Superior temporal gyrus (tissue), 1 donor: Measurements from ENCODE around the gene GCHFR.

Experiments
- DNase-seq: peaks from one replicate; pipeline ENCODE4 v3.0.0-alpha.2; 2016; ENCODE audit errors: extremely low spot score

Gene GCHFR

DNA sequence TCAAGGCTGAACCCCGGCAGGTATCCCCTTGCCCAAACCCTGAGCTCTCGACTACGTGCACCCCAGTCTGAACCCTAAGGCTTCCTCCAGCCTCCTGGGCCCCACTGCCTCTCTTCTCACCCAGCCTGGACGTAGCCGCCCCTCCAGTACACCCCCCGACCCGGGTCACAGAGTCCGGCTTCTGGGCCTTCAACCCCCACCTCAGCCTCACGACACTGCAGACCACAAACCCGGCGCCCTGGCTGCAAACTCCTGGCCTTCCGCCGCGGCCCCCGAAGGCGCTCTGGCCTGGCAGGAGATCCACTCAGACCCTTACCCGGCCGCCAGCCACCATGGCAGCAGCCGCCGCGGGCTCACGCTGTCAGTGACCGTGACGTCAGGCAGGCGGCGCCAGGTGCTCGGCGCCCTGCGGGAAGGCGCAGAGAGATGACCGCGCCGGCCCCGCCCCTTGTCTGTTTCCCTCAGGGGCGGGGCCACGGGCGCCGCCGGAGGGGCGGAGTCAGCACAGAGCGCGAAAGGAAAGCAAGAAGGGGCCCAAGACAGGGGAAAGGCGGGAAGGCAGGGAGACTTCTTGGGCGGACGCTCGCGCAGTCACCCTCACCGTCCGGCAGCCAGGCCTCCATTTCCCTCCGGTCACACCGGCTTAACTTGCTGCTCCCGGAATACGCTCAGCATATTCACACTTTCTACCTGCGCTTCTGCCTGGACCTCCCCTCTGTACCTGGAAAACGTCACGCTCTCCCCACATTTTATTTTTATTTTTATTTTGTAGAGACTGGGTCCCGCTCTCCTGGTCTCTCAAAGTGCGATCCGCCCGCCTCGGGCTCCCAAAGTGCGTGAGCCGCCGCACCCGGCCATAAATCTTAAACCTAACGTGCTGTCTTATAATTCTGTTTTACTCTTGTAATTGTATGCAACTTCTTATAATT is 8.7 kb upstream of the GCHFR start, which contains the start of gene RMDN3:
RMDN3 (minus strand) TSS at position 372 of the 929 bp plus-strand sequence. CDS start 471 bp downstream, outside the sequence.
- peak; percentile 93 for DNase-seq

DNA sequence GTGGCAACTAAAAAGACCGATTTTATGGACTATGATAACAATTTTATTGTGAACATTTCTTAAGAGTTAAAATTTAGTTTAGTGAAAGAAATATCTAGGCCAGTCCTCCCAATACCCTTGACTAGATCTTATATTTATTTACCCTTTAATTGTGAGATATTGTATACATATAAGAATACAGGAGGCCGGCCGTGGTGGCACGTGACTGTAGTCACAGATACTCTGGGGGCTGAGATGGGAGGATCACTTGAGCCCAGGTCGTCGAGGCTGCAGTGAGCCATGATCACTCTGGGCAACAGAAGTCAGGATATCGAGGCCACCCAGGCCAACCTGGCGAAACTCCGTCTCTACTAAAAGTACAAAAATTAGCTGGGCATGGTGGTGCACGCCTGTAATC is 8.1 kb upstream of the GCHFR start:
- DNase-seq: peak; percentile 13

DNA sequence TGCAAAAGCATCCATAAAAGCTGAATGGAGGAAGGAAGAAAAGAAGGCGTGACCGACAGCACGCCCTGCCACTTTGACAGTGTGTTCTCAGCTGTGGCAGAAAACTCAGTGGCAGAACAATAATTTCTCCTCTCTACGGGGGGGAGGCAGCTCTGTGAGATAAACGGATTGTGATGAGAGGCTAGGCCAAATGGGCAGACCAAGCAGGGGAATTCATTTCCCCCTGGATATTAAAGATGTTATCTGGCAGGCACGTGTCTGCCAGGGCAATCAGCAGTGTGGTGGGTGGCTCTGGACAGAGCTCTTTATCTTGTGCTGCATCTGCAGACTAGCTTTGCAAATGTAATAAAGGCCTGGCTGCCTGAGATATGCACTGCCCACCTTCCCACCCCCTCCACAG is 6.9 kb upstream of the GCHFR start:
- DNase-seq: no peak

DNA sequence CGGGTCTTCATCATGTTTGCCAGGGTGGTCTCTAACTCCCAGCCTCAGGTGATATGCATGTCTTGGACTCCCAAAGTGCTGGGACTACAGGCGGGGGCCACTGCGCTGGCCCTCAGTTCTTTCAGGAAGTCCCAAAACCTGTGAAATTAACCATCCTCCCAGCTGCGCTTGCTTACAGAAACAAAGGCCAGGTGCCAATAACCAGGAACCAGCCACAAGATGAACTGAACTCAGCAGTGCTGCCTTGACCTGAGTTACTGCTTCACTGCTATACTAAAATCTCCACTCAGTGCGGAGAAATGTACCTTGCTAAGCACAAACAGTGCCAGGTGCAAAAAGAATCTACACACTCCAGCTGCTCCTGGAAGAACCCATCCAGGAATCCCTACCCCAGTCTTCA is 3.9 kb upstream of the GCHFR start:
- no peak for DNase-seq

DNA sequence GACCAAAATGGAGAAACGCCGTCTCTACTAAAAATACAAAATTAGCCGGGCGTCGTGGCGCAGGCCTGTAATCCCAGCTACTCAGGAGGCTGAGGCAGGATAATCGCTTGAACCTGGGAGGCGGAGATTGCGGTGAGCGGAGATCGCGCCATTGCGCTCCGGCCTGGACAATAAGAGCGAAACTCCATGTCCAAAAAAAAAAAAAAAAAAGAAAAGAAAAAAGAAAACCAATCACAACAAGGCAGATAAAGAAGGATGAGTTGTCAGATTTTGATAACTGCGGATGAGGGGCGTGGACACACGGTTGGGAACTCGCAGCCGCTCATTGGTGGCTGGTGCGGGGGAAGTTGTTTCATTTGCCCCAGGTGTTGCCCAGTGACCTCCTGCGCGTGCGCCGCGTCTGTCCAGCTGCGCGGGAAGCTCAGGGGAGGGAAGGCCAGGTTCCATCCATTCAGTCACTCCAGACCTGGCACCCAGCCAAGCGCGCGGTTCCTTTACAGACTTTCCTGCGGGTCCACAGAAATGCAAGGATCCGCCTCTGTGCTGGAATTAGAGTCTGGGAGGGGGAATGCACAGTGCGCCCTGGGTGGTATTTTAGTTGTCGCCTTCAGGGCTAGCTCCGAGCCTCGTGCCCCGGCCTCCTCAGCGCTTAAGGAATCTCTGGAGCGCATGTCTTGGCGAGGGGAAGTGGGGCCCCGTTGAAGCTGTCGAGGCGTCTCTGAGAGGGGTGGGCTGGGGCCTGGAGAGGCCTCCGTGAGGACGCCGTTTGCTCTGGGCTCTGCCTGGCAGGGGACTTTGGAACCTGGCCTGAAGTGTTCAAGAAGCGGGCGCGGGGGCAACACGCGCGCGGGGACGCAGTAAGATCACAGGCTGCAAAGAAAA is 708 bp upstream of the GCHFR start:
- DNase-seq: no peak

DNA sequence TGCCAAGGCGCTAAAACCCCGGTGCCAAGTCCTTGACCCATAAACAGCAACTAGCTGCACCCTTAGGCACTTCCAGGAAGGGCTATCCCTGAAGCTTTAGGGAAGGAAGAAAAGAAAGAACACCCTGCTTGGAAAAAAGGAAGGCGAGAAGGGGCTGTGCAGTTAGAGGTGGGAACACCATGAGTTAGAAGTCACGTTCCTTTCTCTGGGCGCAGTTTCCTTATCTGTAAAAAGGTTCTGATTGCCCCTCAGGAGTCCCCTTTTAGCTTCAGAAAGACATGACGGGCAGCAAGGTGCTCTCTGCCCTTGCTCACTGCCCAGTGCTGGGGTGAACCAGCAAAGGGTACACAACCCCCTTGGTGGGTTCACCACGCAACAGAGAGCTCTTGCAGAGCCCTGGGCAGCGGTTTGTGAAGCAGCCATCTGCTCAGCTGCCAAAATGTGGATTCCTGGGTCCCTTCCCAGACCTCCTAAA is 798 bp downstream of the GCHFR start:
- no peak for DNase-seq

DNA sequence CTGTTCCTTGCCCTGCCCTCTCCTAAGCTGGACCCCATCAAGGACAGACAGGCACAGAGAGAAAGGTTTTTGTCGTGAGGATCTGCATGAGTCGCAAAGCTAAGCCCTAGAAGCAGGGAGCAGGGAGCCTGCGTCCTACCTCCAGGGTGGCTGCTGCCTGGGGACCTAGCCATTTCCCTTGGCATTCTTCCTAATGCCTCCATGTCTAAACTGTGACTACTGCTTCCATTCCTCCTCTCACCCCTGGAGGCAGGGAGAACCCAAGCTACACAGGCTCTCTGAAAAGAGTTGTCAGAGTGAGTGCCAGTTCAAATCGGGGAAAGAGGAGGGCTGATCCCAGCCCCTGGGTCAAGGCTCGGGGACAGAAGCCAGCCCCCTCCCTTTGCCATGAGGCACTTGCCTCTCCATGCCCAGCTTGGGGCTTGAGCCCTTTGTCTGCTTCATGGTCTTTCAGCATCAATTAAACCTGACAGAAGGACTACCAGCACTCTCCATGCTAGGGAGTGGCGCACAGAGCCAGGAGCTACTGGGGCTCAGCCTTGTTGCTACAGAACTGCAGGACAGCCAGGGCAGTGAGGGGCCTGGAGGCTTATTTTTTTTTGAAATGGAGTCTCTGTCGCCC is 2.4 kb downstream of the GCHFR start:
- no peak for DNase-seq

DNA sequence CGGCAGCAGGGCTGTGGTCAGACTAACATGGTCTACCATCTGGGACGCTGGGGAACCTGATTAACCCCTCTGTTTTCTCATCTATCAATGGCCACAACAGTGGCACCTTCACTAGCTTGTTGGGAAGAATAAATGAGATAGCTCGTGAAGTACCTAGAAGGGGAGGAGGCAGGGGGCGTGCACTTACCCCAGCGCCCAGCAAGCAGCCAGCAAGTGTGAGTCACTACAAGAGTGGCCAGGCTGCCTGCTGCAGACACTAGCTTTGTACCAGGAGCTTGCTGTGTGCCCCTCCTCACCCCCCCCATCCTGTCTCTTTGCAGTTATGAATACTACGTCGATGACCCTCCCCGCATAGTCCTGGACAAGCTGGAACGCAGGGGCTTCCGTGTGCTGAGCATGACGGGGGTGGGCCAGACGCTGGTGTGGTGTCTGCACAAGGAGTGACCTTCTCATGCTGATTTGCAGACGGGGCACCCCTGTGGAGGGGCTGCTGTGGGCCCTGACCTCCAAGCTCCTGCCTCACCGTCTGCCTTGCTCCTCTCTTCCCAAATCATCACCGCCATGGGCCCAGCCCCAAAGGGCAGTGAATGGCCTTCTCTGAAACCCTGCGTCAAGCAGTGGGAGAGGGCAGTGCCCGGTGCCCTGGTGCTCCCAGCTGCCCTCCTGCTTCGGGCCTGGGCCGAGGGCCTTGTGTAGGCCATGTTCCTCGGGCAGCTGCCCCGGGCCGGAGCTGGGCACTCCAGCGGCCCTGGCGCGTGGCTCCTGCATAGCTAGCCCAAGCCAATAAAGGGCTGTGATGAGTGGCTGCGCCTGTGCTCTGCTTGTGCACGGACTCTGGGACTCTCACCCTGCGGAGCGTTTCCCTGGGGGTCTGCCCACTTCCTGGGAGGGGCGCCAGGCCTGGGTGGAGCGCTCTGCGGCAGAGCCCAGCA is 3.3 kb downstream of the GCHFR start:
- DNase-seq: no peak

DNA sequence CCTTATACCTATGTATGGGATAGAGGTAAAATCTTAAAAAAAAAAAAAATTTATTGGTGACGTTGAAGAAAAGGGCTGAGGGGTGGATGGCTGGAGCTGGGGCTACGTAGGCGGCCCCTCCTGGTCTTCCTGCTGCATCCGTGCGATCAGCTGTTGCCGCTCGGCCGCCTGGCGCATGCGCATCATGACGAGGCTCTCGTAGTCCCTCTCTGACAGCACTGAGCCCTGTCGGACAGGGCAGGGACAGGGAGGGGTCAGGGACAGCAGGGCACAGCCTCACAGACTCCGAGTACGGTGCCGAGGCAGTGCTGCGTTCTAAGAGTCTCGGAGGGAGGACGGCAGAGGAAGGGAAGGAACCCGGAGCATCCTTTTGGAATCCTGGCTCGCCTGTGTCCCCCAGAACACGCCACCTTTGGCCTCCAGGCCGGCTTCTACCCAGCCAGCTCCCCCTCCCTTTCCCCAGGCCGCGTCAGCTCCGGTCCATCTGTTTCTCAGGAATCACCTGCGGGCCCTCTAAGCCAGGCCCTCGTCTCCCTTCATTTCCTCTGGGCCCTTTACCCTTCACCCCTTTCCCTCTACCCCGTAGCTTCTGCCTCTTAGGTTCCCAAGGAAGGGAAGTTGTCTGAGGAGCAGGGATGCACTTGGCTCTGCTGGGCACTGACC is 4.1 kb downstream of the GCHFR start:
- no peak for DNase-seq

DNA sequence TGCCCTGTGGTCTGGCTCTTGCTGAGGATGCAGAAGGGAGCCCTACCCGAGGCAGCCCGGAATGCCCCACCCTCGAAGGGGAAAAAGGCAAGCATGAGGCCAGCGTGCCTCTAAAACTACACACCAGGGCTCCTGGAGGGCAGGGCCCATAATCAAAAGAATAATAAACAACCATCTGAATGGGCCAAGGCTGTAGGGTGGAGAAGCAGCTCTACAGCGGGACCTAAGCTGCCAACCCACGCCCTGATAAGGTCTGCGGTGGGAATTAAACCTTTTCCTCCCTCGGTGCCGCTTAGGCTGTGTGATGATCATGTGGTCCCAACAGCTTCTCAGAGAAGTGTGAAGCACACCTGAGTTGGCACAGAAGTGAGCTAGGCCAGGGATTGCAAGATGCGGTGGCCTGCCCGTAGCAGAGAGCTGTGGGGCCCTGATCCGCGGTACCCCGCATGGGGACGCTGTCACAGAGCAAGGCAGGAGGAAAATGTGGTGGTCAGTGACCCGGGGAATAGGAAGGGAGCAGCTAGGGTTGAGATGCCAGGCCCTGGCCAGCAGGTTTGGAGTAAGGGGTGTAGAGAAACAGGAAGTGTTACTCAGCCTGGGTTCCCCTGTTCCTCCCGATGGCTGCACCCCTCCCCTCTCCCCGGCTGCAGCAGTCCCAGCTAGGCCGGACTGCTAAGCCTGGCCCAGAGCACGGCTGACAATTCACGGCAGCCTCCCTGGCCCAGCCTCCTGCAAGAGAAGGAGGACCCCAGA is 4.8 kb downstream of the GCHFR start:
- DNase-seq: no peak

DNA sequence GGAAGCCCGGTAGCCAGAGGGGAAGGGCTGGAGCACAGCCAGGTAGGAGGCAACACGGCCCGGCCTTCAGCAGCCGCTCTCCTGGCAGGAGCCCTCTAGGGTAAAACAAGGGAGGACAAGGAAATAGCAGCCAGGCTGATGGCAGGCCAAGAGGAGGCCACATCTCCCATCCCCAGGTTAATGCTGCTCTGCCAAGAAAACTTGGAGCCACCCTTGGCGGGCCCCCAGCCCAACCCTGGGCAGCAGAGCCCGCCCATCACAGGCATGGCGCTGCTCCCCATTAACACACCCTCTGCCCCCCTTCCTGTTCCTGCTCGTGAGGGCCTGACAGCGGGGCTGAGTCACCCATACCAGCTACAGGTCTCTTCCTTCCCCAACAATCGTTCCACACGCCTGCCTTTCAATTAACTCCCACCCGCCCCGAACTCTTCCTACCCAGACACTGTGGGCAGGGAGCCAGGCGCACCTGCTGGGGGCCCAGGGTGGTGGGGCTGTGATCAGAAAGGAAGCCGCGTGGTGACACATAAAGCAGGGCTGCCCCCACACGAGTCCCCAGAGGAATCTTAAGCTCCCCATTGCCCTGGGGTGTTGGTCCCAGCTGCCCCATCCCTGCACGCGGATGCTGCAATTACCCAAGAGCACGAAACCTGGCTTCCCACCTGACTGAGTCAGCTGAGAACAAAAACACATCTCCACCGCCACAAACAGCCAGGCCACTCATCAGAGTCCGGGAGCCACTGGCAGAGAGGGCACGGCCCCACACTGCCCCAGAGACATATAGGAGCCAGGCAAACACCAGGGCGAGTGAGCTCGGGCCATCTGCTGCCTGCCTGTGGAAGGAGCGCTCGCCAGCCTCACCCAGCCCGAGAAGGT is 5.6 kb downstream of the GCHFR start, which contains the start of gene C15orf62:
C15orf62 (plus strand) TSS at position 707 of the 873 bp plus-strand sequence. CDS start 516 bp downstream, outside the sequence.
- DNase-seq: no peak

DNA sequence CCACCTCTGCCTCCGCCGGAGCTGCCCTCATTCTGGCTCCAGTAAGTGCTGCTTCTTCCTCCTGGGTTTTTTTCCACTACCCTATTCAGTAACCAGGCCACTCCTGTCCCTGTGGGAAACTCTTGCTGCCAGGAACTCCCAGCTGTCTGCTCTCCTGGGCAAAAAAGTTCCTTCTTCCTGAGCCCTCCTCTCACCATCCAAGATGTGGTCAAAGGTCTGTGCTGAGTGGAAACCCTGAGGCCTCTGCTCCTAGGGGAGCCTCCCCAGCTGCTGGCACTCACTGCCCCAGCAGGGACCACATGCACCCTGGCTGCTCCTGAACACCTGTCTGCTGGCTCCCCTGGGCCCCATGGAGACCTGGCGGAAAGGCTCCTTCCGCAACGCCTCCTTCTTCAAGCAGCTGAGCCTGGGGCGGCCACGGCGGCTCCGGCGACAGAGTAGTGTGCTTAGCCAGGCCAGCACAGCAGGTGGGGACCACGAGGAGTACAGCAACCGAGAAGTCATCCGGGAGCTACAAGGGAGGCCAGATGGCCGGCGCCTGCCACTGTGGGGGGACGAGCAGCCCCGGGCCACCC is 6.4 kb downstream of the GCHFR start:
- DNase-seq: no peak

DNA sequence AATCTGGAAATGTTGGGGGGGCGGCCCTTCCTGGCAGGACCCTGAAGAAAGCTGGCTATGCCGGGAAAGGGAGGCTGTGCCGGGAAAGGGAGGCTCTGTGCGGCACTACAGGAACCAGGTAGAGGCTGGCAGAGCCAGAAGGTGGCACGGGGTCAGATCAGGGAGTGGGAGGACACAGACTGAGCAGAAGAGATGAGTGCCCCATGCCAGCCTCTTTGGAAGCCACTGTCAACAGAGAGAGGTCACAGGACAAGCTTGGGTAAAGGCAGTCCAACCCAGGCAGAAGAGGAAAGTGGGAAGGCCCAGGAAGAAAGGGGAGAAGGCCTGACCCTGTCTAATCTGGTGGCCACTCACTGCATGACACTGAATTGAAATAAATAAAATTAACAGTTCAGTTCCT is 7.4 kb downstream of the GCHFR start:
- no peak for DNase-seq

DNA sequence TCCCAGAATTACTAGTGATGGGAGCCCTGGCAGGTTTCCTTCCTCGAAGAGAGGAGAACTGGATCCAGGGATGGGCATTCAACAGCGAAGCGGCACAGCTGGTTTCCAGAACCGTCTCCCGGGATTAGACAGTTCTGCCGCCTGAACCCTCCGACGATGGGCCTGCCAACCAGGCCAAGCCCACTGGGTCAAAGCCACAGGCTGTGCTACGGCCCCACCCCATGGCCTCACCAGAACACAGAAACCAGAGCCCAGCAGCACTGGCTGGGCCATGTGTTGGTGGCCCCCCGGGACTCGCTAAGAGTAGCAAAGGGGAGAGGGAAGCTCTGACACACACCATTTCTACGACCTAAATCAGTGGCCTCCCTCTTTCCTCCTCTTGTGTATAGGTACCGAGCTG is 8.1 kb downstream of the GCHFR start:
- DNase-seq: no peak

DNA sequence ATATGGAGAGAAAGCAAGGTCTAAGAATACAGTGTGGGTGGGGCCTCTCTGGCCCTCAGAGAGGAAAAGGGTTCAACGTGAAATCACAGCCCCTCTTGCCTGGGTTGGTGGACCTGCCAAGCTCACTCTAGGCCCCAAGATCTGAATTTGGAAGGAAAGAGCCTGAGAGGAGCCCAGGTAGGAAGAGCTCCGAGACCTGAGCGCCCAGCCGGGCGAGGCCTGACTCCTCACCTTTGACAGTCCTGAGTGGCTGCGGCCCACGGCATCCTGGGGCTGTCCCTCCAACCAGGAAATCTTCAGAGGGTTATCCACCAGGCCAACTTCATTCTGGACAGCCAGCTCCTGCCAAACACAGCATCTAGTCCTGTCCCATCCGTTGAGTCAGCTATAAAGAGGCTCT is 9.6 kb downstream of the GCHFR start:
- no peak for DNase-seq

DNA sequence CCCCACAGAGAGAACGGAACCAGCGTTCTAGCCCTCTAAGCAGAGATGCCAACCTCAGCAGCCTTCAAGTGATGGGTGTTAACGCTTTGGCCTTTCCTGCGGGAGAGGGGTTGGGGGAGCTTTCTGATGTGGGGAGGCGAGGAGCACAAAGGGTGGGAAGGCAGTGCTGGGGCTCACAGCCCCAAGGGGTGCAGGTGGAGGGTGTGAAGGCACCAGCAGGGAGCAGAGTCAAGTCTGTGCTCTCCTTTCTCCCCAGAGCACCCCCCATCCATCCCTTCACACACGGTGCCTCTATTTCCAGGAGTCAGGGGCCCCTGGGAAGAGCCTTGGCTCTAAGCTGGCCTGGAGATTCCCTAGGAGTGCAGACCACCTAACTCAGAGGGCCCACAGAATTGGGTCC is 10.0 kb downstream of the GCHFR start:
- DNase-seq: no peak

DNA sequence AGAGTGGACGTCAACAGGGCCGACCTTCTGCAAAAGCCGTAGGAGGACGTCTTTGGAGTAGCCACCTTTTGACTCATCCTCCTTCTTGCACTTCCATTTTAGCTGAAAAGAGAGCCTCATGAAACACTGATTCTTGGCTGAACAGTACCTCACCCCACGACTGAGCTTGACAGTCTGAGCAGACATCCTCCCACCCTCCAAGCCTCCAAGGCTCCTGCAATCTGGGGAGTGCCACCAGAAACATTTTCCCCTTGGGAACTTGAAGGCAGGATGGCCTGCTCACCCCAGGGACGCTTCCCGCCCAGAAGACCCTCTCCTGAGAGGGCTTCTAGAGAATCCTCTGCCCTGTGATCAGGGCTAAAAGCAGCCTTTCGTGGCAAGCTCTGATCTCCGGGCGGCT is 11.1 kb downstream of the GCHFR start:
- no peak for DNase-seq
